ENCODE results near the gene OR5K3. TPM values are rescaled to one million over a fixed set of nuclear protein-coding genes. Genes with fewer than 3 reads are reported as not detected.

OR5K3 gene
- total RNA-seq, 1 donor from 2014 or later = not detected

DNA sequence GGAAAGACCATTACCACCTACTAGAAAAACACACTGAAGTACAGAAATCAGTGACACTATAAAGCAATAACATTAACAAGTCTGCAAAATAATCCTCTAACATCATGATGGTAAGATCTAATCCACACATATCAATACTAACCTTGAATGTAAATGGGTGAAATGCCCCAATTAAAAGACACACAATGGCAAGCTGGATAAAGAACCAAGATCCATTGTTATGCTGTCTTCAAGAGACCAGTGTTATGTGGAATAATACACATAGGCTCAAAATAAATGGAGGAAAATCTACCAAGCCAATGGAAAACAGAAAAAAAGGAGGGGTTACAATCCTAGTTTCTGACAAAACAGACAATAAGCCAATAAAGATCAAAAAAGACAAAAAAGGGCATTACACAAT is 13.5 kb downstream of the OR5K3 start:
- Histone ChIP-seq H3K27me3 (ENCODE audit: control insufficient read depth in 3 of 3, insufficient read depth in 3 of 3, low read length in 3 of 3) (no peaks in the 10 kb centered on the region), H3K9me3 (ENCODE audit: control insufficient read depth in 3 of 3, low read length in 3 of 3) (peaks cover 0 to 12% (median 6%) of the 10 kb centered on the region in 3 donors), H3K4me1 (ENCODE audit: control insufficient read depth in 3 of 3, insufficient read depth in 3 of 3, low read length in 3 of 3) (no peaks in the 10 kb centered on the region), H3K9ac (ENCODE audit: low read depth in 1 of 3, low read length in 3 of 3) (no peak overlapping the region), H3K4me3 (ENCODE audit: low read length in 3 of 3) (no peak overlapping the region), H3K36me3 (ENCODE audit: control insufficient read depth in 3 of 3, insufficient read depth in 3 of 3, low read length in 3 of 3) (no peaks in the 10 kb centered on the region), H3K27ac (ENCODE audit: low read depth, low read length) (no peak overlapping the region)

DNA sequence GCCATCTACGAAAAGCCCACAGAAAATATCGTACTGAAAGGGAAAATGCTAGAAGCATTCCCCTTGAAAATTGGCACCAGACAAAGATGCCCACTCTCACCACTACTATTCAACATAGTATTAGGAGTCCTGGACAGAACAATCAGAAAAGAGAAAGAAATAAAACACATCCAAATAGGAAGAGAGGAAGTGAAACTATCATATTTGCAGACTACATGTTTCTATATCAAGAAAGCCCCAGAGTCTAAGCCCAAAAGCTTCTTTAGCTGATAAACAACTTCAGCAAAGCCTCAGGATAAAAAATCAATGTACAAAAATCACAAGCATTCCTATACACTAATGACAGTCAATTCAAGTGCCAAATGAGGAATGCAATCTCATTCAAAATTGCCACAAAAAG is 15.6 kb downstream of the OR5K3 start:
- Histone ChIP-seq H3K9ac (ENCODE audit: low read depth in 1 of 3, low read length in 3 of 3) (no peak overlapping the region), H3K4me3 (ENCODE audit: low read length in 3 of 3) (no peak overlapping the region), H3K36me3 (ENCODE audit: control insufficient read depth in 3 of 3, insufficient read depth in 3 of 3, low read length in 3 of 3) (no peaks in the 10 kb centered on the region), H3K27me3 (ENCODE audit: control insufficient read depth in 3 of 3, insufficient read depth in 3 of 3, low read length in 3 of 3) (no peaks in the 10 kb centered on the region), H3K27ac (ENCODE audit: low read depth, low read length) (no peak overlapping the region), H3K9me3 (ENCODE audit: control insufficient read depth in 3 of 3, low read length in 3 of 3) (peaks cover 0 to 12% (median 6%) of the 10 kb centered on the region in 3 donors), H3K4me1 (ENCODE audit: control insufficient read depth in 3 of 3, insufficient read depth in 3 of 3, low read length in 3 of 3) (no peaks in the 10 kb centered on the region)

GRCh38 chr3:98432575-98432974 is 42.1 kb downstream of the OR5K3 start:
- H3K4me3 ChIP-seq (ENCODE audit: low read length in 3 of 3) = no peak overlapping the region
- H3K27ac ChIP-seq (ENCODE audit: low read depth, low read length) = no peak overlapping the region
- peaks cover 3 to 15% (median 5%) of the 10 kb centered on the region in 3 donors for H3K9me3 ChIP-seq (ENCODE audit: control insufficient read depth in 3 of 3, low read length in 3 of 3)
- H3K9ac ChIP-seq (ENCODE audit: low read depth in 1 of 3, low read length in 3 of 3) = no peak overlapping the region
- no peaks in the 10 kb centered on the region for H3K36me3 ChIP-seq (ENCODE audit: control insufficient read depth in 3 of 3, insufficient read depth in 3 of 3, low read length in 3 of 3)
- H3K4me1 ChIP-seq (ENCODE audit: control insufficient read depth in 3 of 3, insufficient read depth in 3 of 3, low read length in 3 of 3) = no peaks in the 10 kb centered on the region
- no peaks in the 10 kb centered on the region for H3K27me3 ChIP-seq (ENCODE audit: control insufficient read depth in 3 of 3, insufficient read depth in 3 of 3, low read length in 3 of 3)

DNA sequence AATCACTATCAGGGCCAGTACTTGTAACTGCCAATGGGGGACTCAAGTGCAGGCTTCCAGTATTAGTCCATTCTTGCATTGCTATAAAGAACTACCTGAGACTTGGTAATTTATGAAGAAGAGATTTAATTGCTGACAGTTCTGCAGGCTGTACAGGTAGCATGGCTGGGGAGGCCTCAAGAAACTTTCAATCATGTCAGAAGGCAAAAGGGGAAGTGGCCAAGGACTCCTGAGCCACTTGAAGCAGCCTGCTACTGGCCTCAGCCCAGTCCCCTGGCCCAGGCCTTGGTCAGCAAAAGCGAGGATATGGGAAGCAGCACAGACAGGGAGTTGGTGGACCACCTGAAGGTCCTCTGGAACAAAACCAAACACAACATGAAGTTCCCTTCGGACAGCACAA is 43.3 kb downstream of the OR5K3 start:
- no peaks in the 10 kb centered on the region for H3K27me3 ChIP-seq (ENCODE audit: control insufficient read depth in 3 of 3, insufficient read depth in 3 of 3, low read length in 3 of 3)
- H3K4me3 ChIP-seq (ENCODE audit: low read length in 3 of 3) = no peak overlapping the region
- H3K27ac ChIP-seq (ENCODE audit: low read depth, low read length) = no peak overlapping the region
- no peaks in the 10 kb centered on the region for H3K36me3 ChIP-seq (ENCODE audit: control insufficient read depth in 3 of 3, insufficient read depth in 3 of 3, low read length in 3 of 3)
- H3K9me3 ChIP-seq (ENCODE audit: control insufficient read depth in 3 of 3, low read length in 3 of 3) = peaks cover 3 to 8% (median 4%) of the 10 kb centered on the region in 3 donors
- no peaks in the 10 kb centered on the region for H3K4me1 ChIP-seq (ENCODE audit: control insufficient read depth in 3 of 3, insufficient read depth in 3 of 3, low read length in 3 of 3)
- H3K9ac ChIP-seq (ENCODE audit: low read depth in 1 of 3, low read length in 3 of 3) = no peak overlapping the region

GRCh38 chr3:98434412-98434811 is 43.9 kb downstream of the OR5K3 start:
- Histone ChIP-seq H3K27ac (ENCODE audit: low read depth, low read length) (no peak overlapping the region), H3K4me1 (ENCODE audit: control insufficient read depth in 3 of 3, insufficient read depth in 3 of 3, low read length in 3 of 3) (no peaks in the 10 kb centered on the region), H3K27me3 (ENCODE audit: control insufficient read depth in 3 of 3, insufficient read depth in 3 of 3, low read length in 3 of 3) (no peaks in the 10 kb centered on the region), H3K4me3 (ENCODE audit: low read length in 3 of 3) (no peak overlapping the region), H3K9ac (ENCODE audit: low read depth in 1 of 3, low read length in 3 of 3) (no peak overlapping the region), H3K36me3 (ENCODE audit: control insufficient read depth in 3 of 3, insufficient read depth in 3 of 3, low read length in 3 of 3) (no peaks in the 10 kb centered on the region), H3K9me3 (ENCODE audit: control insufficient read depth in 3 of 3, low read length in 3 of 3) (peaks cover 0 to 4% (median 0%) of the 10 kb centered on the region in 3 donors)

DNA sequence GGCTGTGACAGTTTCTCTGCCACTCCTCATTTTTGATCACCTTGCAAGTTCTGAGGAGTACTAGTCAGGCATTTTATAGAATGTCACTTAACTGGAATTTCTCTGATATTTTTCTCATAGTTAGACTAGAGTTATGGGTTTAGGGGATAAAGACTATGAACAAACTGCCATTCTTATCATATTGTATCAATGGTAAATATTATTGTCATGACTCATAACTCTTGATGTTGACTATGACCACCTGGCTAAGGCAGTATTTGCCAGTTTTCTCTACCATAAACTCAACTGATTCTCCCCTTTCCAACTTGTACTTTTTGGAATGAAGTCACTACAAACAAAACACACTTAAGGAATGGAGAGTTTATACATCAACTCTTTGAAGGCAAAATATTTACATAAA is 49.8 kb downstream of the OR5K3 start:
- H3K27me3 ChIP-seq (ENCODE audit: control insufficient read depth in 3 of 3, insufficient read depth in 3 of 3, low read length in 3 of 3) = no peaks in the 10 kb centered on the region
- H3K9me3 ChIP-seq (ENCODE audit: control insufficient read depth in 3 of 3, low read length in 3 of 3) = no peaks in the 10 kb centered on the region
- no peak overlapping the region for H3K27ac ChIP-seq (ENCODE audit: low read depth, low read length)
- no peak overlapping the region for H3K4me3 ChIP-seq (ENCODE audit: low read length in 3 of 3)
- H3K4me1 ChIP-seq (ENCODE audit: control insufficient read depth in 3 of 3, insufficient read depth in 3 of 3, low read length in 3 of 3) = no peaks in the 10 kb centered on the region
- H3K36me3 ChIP-seq (ENCODE audit: control insufficient read depth in 3 of 3, insufficient read depth in 3 of 3, low read length in 3 of 3) = no peaks in the 10 kb centered on the region
- H3K9ac ChIP-seq (ENCODE audit: low read depth in 1 of 3, low read length in 3 of 3) = no peak overlapping the region

Other genes starting within 250 kb of the OR5K3 start
- gene OR5H14, start 243.2 kb upstream of the OR5K3 start, total RNA-seq = not detected
- gene OR5H15, start 224.0 kb upstream of the OR5K3 start, total RNA-seq = not detected
- gene OR5H6, start 126.4 kb upstream of the OR5K3 start, total RNA-seq = not detected
- gene OR5H2, start 108.2 kb upstream of the OR5K3 start, total RNA-seq = not detected
- not detected for gene OR5K4, start 36.8 kb upstream of the OR5K3 start, total RNA-seq
- gene OR5K1, start 72.5 kb downstream of the OR5K3 start, total RNA-seq = not detected
- not detected for gene OR5K2, start 107.0 kb downstream of the OR5K3 start, total RNA-seq
- gene CLDND1, start 132.2 kb downstream of the OR5K3 start, total RNA-seq = 63.7 TPM
- not detected for gene GPR15, start 141.3 kb downstream of the OR5K3 start, total RNA-seq
- 13.6 TPM for gene CPOX, start 202.9 kb downstream of the OR5K3 start, total RNA-seq